NCI-H345 treated with DMSO at 0.1 percent for 48 hours (cell line): ENCODE results near the gene ZBED6.

Experiments used
- DNase-seq: peaks from one replicate; lab custom pipeline; 2025; ENCODE audit not compliant: unreplicated experiment; lab: John Stamatoyannopoulos, UW

The ZBED6 gene

DNA sequence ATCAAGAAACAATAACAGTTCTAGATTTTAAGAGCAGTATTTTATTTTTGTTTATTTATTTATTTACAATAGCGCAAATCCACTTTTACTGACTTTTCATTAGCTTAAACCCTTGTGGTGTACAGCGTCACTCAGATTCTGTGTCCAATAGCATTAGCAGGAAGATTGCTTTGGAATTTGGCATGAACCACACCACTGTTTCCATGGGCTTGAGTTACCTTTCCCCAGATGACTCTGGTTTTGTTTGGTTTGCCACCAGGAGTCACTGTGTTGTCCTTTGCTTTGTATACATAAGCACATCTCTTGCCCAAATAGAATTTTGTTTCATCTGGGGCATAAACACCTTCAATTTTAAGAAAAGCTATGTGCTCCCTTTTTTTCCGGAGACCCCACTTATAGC lies 40.1 kb downstream of the ZBED6 start:
- no peak for DNase-seq

- no peak for DNase-seq
Observed at GRCh38 chr1:203839081-203839480, 43.7 kb downstream of the ZBED6 start.

DNA sequence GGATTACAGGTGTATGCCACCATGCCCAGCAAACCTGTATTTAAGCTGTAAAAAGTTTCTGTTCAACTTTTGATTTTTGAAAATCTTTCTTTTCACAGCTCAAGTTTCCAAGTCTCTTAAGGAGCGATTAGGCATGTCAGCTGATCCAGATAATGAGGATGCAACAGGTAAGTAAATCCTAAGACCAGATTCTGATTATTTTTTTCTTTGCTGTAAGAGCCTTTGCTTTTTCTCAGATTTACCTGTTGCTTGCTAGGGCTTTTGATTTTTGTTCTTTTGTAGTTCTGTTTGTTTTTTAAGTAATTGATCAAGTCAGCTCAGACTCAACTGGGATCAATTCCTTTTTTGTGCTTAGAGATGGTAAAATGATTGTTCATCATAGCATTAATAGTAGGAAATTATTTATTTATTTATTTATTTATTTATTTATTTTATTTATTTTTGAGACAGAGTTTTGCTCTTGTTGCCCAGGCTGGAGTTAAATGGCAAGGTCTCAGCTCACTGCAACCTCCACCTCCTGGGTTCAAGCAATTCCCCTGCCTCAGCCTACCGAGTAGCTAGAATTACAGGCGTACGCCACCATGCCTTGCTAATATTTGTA lies 44.9 kb downstream of the ZBED6 start:
- DNase-seq: no peak

- no peak for DNase-seq
Observed at GRCh38 chr1:203842559-203842876, 47.1 kb downstream of the ZBED6 start.

GRCh38 chr1:203843435-203843834 lies 48.0 kb downstream of the ZBED6 start:
- no peak for DNase-seq
